Thymus (tissue), 11 donors: Measurements from ENCODE around the gene ADI1. TPM values are rescaled to one million over a fixed set of nuclear protein-coding genes. Genes with fewer than 3 reads are reported as not detected.

Experiments
- DNase-seq, 9 donors: peaks; one replicate each; pipeline ENCODE4 v3.0.0-alpha.2; 2013; ENCODE audit warnings: low spot score in 9 of 9, low read depth in 6 of 9, missing footprints in 1 of 9
- H3K27ac ChIP-seq, 2 donors: one replicate each; pipeline ENCODE4 v1.5.1; 2013; ENCODE audit warnings: control low read depth in 1 of 2, low read depth in 1 of 2, low read length in 1 of 2, mild to moderate bottlenecking in 1 of 2, moderate library complexity in 1 of 2
- H3K27me3 ChIP-seq, 2 donors: one replicate each; pipeline ENCODE4 v1.5.1; 2013; ENCODE audit warnings: low read length in 1 of 2; ENCODE audit not compliant: control insufficient read depth in 2 of 2, insufficient read depth in 1 of 2
- H3K36me3 ChIP-seq, 2 donors: one replicate each; pipeline ENCODE4 v1.5.1; 2013; ENCODE audit warnings: low read length in 1 of 2, mild to moderate bottlenecking in 1 of 2, moderate library complexity in 1 of 2; ENCODE audit not compliant: control insufficient read depth in 2 of 2, insufficient read depth in 2 of 2
- H3K4me1 ChIP-seq, 2 donors: one replicate each; pipeline ENCODE4 v1.5.1; 2013; ENCODE audit warnings: low read length in 2 of 2; ENCODE audit not compliant: control insufficient read depth in 2 of 2, insufficient read depth in 2 of 2
- H3K4me3 ChIP-seq, 2 donors: one replicate each; pipeline ENCODE4 v1.5.1; 2013; ENCODE audit warnings: low read length in 2 of 2, control low read depth in 1 of 2, mild to moderate bottlenecking in 1 of 2
- H3K9me3 ChIP-seq, 2 donors: one replicate each; pipeline ENCODE4 v1.5.1; 2013; ENCODE audit warnings: low read length in 1 of 2, mild to moderate bottlenecking in 1 of 2; ENCODE audit not compliant: control insufficient read depth in 2 of 2, insufficient read depth in 1 of 2
- WGBS: extraction: QIAGEN DNeasy Blood & Tissue Kit; methylation state at CpG from one replicate; pipeline ENCODE4 v1.1.7; 2013; 5-methylcytosine and 5-hydroxymethylcytosine counted together
- polyA plus RNA-seq: library from polyadenylated mRNA; stranded (reverse); fragments of 200-250 nt; gene quantifications from one replicate; pipeline ENCODE4 v1.2.3, GENCODE V29; 2013
- total RNA-seq: library from RNA; stranded (reverse); fragments of 120-200 nt; gene quantifications from one replicate; pipeline ENCODE4 v1.2.4, GENCODE V29; 2013
- donor health status: healthy.

Gene ADI1
- total and polyA plus RNA-seq, 2 donors = 28.1 to 50.0 TPM

DNA sequence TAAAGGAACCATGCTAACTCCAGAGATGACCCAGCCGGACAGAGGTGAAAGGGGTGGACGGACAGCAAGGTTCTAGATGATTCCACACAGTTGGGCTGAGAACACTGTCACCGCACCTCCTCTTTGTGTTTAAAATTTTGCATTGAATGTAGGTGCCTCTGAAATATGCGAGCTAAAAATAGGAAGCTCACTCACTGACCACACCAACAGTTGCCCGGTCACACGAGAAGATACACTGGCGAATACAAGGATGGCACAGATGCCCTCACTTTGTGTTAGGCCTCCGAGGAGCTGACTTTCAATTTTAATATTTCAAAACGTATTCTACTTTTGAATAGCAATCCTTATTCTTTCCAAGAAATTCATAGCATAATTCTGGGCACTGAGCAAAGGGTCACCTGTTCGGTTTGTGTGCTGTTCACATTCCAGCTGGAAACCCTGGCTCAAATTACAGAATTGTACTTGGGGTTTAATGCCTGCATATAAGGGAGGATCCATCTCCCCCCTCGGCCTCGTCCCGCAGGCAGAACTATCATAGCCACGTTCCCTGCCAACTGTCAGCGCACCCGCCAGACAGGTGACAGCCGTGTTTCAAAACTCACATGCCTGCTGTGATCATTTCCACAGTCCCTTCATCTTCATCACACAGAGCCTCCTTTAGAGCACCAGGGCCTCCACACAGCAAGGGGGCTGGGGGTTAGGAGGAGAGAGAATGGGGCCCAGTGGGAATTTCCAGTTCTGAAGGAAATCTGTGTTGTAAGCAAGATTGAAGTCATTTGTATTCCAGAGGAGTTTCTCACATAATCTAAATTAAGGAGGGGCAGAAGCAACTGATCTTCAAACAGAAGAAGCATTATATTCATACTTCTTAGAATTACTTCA is 48.2 kb downstream of the ADI1 start:
- Histone ChIP-seq H3K27ac (peak overlapping the region; percentile 47 to 75), H3K9me3 (no peaks in the 10 kb centered on the region), H3K27me3 (no peaks in the 10 kb centered on the region), H3K4me3 (no peak overlapping the region), H3K4me1 (no peaks in the 10 kb centered on the region), H3K36me3 (peaks cover 49 to 58% of the 10 kb centered on the region in 2 donors)
- DNase-seq = no peak
- 92% methylated on average over 17 of the region's 17 CpGs for WGBS

DNA sequence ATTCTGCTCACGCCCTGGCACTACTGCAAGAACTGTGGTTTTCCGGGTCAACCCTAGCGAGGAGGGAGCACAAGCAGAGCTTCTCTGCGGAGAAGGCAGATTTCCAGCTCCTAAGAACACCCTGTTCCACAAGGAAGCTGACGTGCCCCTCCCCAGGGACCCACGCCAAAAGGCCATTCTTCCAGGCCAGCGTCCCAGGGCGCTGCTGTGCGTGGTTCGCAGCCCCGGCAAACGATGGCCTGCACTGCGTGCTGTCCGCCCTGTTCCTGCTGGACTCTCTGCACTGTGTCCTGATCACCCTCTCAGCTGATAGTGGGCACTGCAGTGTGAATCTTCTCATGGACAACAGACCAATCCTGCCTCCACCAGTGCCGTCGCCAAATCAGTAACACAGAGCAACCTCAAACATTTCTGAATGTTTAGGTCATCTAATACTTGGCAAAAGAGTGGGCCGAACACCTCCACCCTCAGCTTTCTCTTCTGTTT is 49.1 kb downstream of the ADI1 start:
- Histone ChIP-seq H3K4me3 (no peak overlapping the region), H3K27me3 (no peaks in the 10 kb centered on the region), H3K4me1 (no peaks in the 10 kb centered on the region), H3K27ac (no peak overlapping the region), H3K9me3 (no peaks in the 10 kb centered on the region), H3K36me3 (peaks cover 57 to 65% of the 10 kb centered on the region in 2 donors)
- 98% methylated on average over 17 of the region's 17 CpGs for WGBS
- no peak for DNase-seq

GRCh38 chr2:3469486-3469885 is 49.8 kb downstream of the ADI1 start:
- Histone ChIP-seq H3K36me3 (peaks cover 59 to 70% of the 10 kb centered on the region in 2 donors), H3K4me1 (no peaks in the 10 kb centered on the region), H3K4me3 (no peak overlapping the region), H3K9me3 (no peaks in the 10 kb centered on the region), H3K27me3 (no peaks in the 10 kb centered on the region), H3K27ac (peak overlapping the region in 1 of 2 donors; percentile 8)
- WGBS = 97% methylated on average over 7 of the region's 7 CpGs
- DNase-seq = no peak

- WGBS = 97% methylated on average over 31 of the region's 31 CpGs
- H3K9me3 ChIP-seq = no peaks in the 10 kb centered on the region
- no peak overlapping the region for H3K4me3 ChIP-seq
- peaks cover 65 to 78% of the 10 kb centered on the region in 2 donors for H3K36me3 ChIP-seq
- no peak for DNase-seq
- no peaks in the 10 kb centered on the region for H3K4me1 ChIP-seq
- no peaks in the 10 kb centered on the region for H3K27me3 ChIP-seq
- no peak overlapping the region for H3K27ac ChIP-seq
These were observed 50.9 kb downstream of the ADI1 start for GRCh38 chr2:3468296-3468988.

DNA sequence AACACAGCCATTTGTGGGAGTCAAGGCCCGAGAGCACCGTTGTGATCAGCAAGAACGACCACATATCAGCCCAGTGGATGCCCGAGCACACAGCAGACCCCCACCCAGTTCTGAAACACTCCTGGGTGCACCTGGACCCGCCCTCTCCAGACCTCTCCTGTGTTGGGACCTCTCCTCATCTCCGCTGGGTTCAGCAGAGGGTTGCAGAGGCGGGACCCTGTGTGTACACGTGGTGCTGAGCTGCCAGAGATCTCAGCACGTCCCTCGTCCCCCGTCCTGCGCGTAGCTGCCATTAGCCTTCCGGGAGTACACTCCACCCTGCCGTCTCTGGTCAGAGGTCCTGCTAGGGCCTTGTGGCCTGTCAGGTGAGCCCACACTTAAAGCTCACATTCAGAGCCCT is 51.7 kb downstream of the ADI1 start:
- H3K36me3 ChIP-seq = peaks cover 61 to 79% of the 10 kb centered on the region in 2 donors
- H3K4me3 ChIP-seq = no peak overlapping the region
- no peak for DNase-seq
- H3K27ac ChIP-seq = no peak overlapping the region
- 99% methylated on average over 15 of the region's 15 CpGs for WGBS
- H3K27me3 ChIP-seq = no peaks in the 10 kb centered on the region
- peaks cover 0 to 4% of the 10 kb centered on the region in 2 donors for H3K4me1 ChIP-seq
- H3K9me3 ChIP-seq = no peaks in the 10 kb centered on the region

GRCh38 chr2:3466966-3467365 is 52.4 kb downstream of the ADI1 start:
- Histone ChIP-seq H3K9me3 (no peaks in the 10 kb centered on the region), H3K27ac (no peak overlapping the region), H3K27me3 (no peaks in the 10 kb centered on the region), H3K36me3 (peaks cover 55 to 73% of the 10 kb centered on the region in 2 donors), H3K4me1 (peaks cover 2 to 8% of the 10 kb centered on the region in 2 donors), H3K4me3 (no peak overlapping the region)
- no peak for DNase-seq
- 94% methylated on average over 14 of the region's 14 CpGs for WGBS

- Histone ChIP-seq H3K4me3 (no peak overlapping the region), H3K9me3 (no peaks in the 10 kb centered on the region), H3K27me3 (no peaks in the 10 kb centered on the region), H3K27ac (no peak overlapping the region), H3K4me1 (peaks cover 7 to 13% of the 10 kb centered on the region in 2 donors), H3K36me3 (peaks cover 53 to 68% of the 10 kb centered on the region in 2 donors)
- DNase-seq = no peak
- WGBS = 97% methylated on average over 9 of the region's 9 CpGs
These were observed 52.9 kb downstream of the ADI1 start for GRCh38 chr2:3466482-3466863.

DNA sequence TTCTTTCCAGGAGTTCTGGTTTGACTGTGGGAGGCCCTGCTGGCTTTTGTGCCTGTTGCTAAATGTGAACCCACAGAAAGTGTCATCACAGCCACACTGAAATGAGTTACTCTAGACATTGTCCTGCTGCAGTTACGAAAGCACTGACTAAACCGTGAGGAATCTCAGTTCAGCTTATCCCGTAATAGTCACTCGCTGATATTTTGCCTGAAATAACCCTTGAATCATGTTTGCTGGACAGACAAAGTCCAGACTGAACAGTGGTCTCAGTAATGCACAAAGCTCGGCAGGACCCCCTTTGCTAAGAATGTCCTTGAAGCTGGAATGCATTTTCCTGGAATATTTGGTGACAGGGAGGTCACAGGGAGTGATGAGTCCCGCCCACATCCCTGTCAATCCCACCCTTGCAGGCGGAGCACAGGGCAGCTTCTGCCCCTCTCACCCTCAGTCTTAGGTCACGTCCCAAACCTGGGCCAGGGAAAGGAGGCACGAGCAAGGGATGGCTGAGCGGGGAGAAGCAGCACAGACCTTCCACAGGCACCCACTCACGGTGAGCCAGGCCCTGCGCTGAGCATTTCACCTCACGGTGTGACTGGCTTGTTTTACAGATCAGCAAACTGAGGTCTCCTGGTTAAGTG is 53.4 kb downstream of the ADI1 start:
- Histone ChIP-seq H3K9me3 (no peaks in the 10 kb centered on the region), H3K27ac (no peak overlapping the region), H3K27me3 (no peaks in the 10 kb centered on the region), H3K36me3 (peaks cover 52 to 65% of the 10 kb centered on the region in 2 donors), H3K4me3 (no peak overlapping the region), H3K4me1 (peaks cover 11 to 18% of the 10 kb centered on the region in 2 donors)
- WGBS = 93% methylated on average over 13 of the region's 13 CpGs
- DNase-seq = no peak

DNA sequence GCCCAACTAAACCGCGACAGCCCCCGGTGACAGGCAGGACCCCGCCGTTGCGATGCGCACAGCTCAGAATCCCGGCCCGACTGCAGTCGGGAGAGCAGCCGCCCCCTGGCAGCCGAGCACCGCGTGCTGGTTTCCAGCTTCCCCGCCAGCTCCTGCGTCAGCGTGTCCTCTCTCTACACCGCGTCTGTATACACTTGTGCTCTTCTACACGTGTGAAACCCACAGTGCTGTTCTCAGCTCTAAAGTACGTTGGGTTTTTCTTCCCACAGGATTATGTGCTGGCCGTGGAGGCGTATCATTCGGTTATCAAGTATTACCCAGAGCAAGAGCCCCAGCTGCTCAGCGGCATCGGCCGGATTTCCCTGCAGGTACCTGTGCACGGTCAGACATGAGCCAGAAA is 54.0 kb downstream of the ADI1 start:
- peaks cover 14 to 23% of the 10 kb centered on the region in 2 donors for H3K4me1 ChIP-seq
- peaks cover 47 to 61% of the 10 kb centered on the region in 2 donors for H3K36me3 ChIP-seq
- H3K27me3 ChIP-seq = no peaks in the 10 kb centered on the region
- H3K9me3 ChIP-seq = no peaks in the 10 kb centered on the region
- WGBS = 96% methylated on average over 28 of the region's 28 CpGs
- DNase-seq = no peak
- no peak overlapping the region for H3K27ac ChIP-seq
- H3K4me3 ChIP-seq = no peak overlapping the region
